Astrocyte of the cerebellum (primary cell): ENCODE results near the gene SERPINA1.

Experiments
- DNase-seq: peaks from one replicate; pipeline ENCODE4 v3.0.0-alpha.2; 2011; ENCODE audit warnings: low read depth
- H3K4me3 ChIP-seq: 2 replicates; pipeline ENCODE4 v1.5.1; 2011; ENCODE audit warnings: mild to moderate bottlenecking, low read depth, low read length, moderate library complexity
- CTCF ChIP-seq: IDR thresholded peaks from 2 replicates; pipeline ENCODE4 v1.5.1; 2012; ENCODE audit warnings: low read length, low read depth, moderate library complexity, mild to moderate bottlenecking; ENCODE audit errors: missing control alignments
- in situ Hi-C: cut with HindIII; loops from 2 replicates; pipeline ENCODE4 v1.10.0; 2017; ENCODE audit warnings: low sequenced_read_pairs

The SERPINA1 gene

GRCh38 chr14:94406910-94407309, 18.5 kb upstream of the SERPINA1 start:
- TF ChIP-seq CTCF, result no peak
- no peak overlapping the region for H3K4me3 ChIP-seq
- no peak for DNase-seq
- in situ Hi-C loops, result no loop called here

- TF ChIP-seq CTCF, result no peak
- no peak for DNase-seq
- in situ Hi-C loops, result no loop called here
- no peak overlapping the region for H3K4me3 ChIP-seq
Observed at GRCh38 chr14:94405486-94405885, 17.1 kb upstream of the SERPINA1 start.

- no peak for DNase-seq
- in situ Hi-C loops, result no loop called here
- TF ChIP-seq CTCF, result no peak
- no peak overlapping the region for H3K4me3 ChIP-seq
Observed at GRCh38 chr14:94404561-94404960, 16.2 kb upstream of the SERPINA1 start.

- no peak for TF ChIP-seq CTCF
- in situ Hi-C loops, result no loop called here
- H3K4me3 ChIP-seq, result no peak overlapping the region
- DNase-seq, result no peak
Observed at GRCh38 chr14:94403312-94403932, 15.0 kb upstream of the SERPINA1 start.

GRCh38 chr14:94401083-94401482, 12.7 kb upstream of the SERPINA1 start:
- H3K4me3 ChIP-seq, result no peak overlapping the region
- DNase-seq, result no peak
- in situ Hi-C loops, result no loop called here
- no peak for TF ChIP-seq CTCF

- in situ Hi-C loops, result no loop called here
- no peak for DNase-seq
- TF ChIP-seq CTCF, result no peak
Observed at GRCh38 chr14:94400422-94400841, 12.0 kb upstream of the SERPINA1 start.

More at GRCh38 chr14:94400422-94400841, 12.0 kb upstream of the SERPINA1 start:
- no peak overlapping the region for H3K4me3 ChIP-seq
